Osteoblast (primary cell): ENCODE measurements around the gene DNAJB13. TPM values are rescaled to one million over a fixed set of nuclear protein-coding genes. Genes with fewer than 3 reads are reported as not detected.

Experiments
- DNase-seq: peaks from one replicate; pipeline ENCODE4 v3.0.0; 2011; ENCODE audit warnings: low spot score, mixed read lengths; ENCODE audit not compliant: insufficient read length; ENCODE audit errors: missing footprints
- H2AFZ ChIP-seq: 2 replicates; pipeline ENCODE4 v1.6.0; 2011; ENCODE audit warnings: mild to moderate bottlenecking, low read length
- H3K27ac ChIP-seq: 2 replicates; pipeline ENCODE4 v1.5.1; 2011; ENCODE audit warnings: mild to moderate bottlenecking, low read depth, low read length, moderate library complexity
- H3K27me3 ChIP-seq: 2 replicates; pipeline ENCODE4 v1.6.0; 2012; ENCODE audit warnings: mild to moderate bottlenecking, control low read depth, inconsistent platforms, low read length, moderate library complexity; ENCODE audit not compliant: insufficient read depth
- H3K36me3 ChIP-seq: 2 replicates; pipeline ENCODE4 v1.5.1; 2011; ENCODE audit warnings: mild to moderate bottlenecking, low read length, control low read depth, moderate library complexity; ENCODE audit not compliant: insufficient read depth
- H3K4me1 ChIP-seq: 2 replicates; pipeline ENCODE4 v1.5.1; 2011; ENCODE audit warnings: mild to moderate bottlenecking, low read length, control low read depth, moderate library complexity; ENCODE audit not compliant: insufficient read depth
- H3K4me2 ChIP-seq: 2 replicates; pipeline ENCODE4 v1.6.0; 2011; ENCODE audit warnings: mild to moderate bottlenecking, low read length; ENCODE audit not compliant: insufficient read depth
- H3K4me3 ChIP-seq: fragments of 200-600 bp; sonication (generic); 3 replicates; pipeline ENCODE4 v1.5.1; 2012; ENCODE audit warnings: mild to moderate bottlenecking, low read length, inconsistent platforms; ENCODE audit not compliant: insufficient read depth
- H3K79me2 ChIP-seq: 2 replicates; pipeline ENCODE4 v1.6.0; 2012; ENCODE audit warnings: mild to moderate bottlenecking, low read length, control low read depth, inconsistent platforms; ENCODE audit not compliant: insufficient read depth
- H3K9me3 ChIP-seq: 2 replicates; pipeline ENCODE4 v1.5.1; 2011; ENCODE audit warnings: low read depth, low read length, control low read depth
- H4K20me1 ChIP-seq: 2 replicates; pipeline ENCODE4 v1.6.0; 2012; ENCODE audit warnings: mild to moderate bottlenecking, low read length, control low read depth; ENCODE audit not compliant: insufficient read depth
- CTCF ChIP-seq: IDR thresholded peaks from 2 replicates; pipeline ENCODE4 v1.5.1; 2011; ENCODE audit warnings: mild to moderate bottlenecking, low read depth, low read length, moderate library complexity; ENCODE audit errors: extremely low read depth
- total RNA-seq: library from RNA; depleted of rRNA; stranded (reverse); fragments of >200 nt; gene quantifications from 2 replicates; pipeline ENCODE4 v1.2.3, GENCODE V29; 2012

Gene DNAJB13
- total RNA-seq, 1 donor = not detected

DNA sequence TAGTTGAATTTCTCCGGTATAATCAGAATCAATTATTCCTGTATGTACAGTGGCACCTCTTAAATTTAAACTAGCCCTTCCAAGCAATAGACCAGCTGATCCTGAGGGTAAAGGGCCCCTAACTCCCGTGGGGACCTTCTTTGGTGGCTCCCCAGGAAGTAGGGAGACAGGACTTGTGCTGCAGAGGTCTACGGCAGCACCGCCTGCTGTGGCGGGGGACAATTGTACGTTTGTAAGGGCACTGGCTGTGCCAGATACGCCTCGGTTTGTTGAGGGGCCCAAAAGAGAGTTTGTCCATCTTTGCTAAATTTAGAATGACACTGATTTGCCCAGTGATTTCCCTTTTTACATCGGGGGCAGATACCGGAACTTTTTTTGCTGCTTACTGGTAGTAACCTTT is 5.9 kb upstream of the DNAJB13 start:
- no peaks in the 10 kb centered on the region for H3K79me2 ChIP-seq
- no peak for TF ChIP-seq CTCF
- no peak overlapping the region for H2AFZ ChIP-seq
- no peaks in the 10 kb centered on the region for H3K36me3 ChIP-seq
- peaks cover 3% of the 10 kb centered on the region for H3K9me3 ChIP-seq
- no peak for DNase-seq
- H3K4me1 ChIP-seq = no peaks in the 10 kb centered on the region
- no peaks in the 10 kb centered on the region for H3K27me3 ChIP-seq
- H3K4me3 ChIP-seq = no peak overlapping the region
- H3K4me2 ChIP-seq = no peak overlapping the region
- no peak overlapping the region for H3K27ac ChIP-seq
- H4K20me1 ChIP-seq = no peaks in the 10 kb centered on the region

- DNase-seq = no peak
- TF ChIP-seq CTCF = no peak
- no peaks in the 10 kb centered on the region for H3K79me2 ChIP-seq
- no peaks in the 10 kb centered on the region for H4K20me1 ChIP-seq
- H3K4me2 ChIP-seq = no peak overlapping the region
- no peaks in the 10 kb centered on the region for H3K4me1 ChIP-seq
- H3K27ac ChIP-seq = no peak overlapping the region
- no peaks in the 10 kb centered on the region for H3K27me3 ChIP-seq
- H3K36me3 ChIP-seq = no peaks in the 10 kb centered on the region
- H3K9me3 ChIP-seq = peaks cover 3% of the 10 kb centered on the region
- no peak overlapping the region for H3K4me3 ChIP-seq
- no peak overlapping the region for H2AFZ ChIP-seq
These were observed 5.4 kb upstream of the DNAJB13 start for GRCh38 chr11:73945396-73945795.

- DNase-seq = no peak
- H3K27me3 ChIP-seq = no peaks in the 10 kb centered on the region
- no peaks in the 10 kb centered on the region for H4K20me1 ChIP-seq
- peaks cover 3% of the 10 kb centered on the region for H3K9me3 ChIP-seq
- no peak overlapping the region for H3K4me3 ChIP-seq
- H3K79me2 ChIP-seq = no peaks in the 10 kb centered on the region
- H3K4me2 ChIP-seq = no peak overlapping the region
- no peak overlapping the region for H3K27ac ChIP-seq
- H2AFZ ChIP-seq = no peak overlapping the region
- no peaks in the 10 kb centered on the region for H3K4me1 ChIP-seq
- TF ChIP-seq CTCF = no peak
- no peaks in the 10 kb centered on the region for H3K36me3 ChIP-seq
These were observed 3.9 kb upstream of the DNAJB13 start for GRCh38 chr11:73946798-73947458.

GRCh38 chr11:73949246-73949645 is 1.6 kb upstream of the DNAJB13 start:
- H3K4me1 ChIP-seq = no peaks in the 10 kb centered on the region
- DNase-seq = no peak
- H3K27me3 ChIP-seq = no peaks in the 10 kb centered on the region
- no peak overlapping the region for H2AFZ ChIP-seq
- H4K20me1 ChIP-seq = no peaks in the 10 kb centered on the region
- H3K9me3 ChIP-seq = peaks cover 3% of the 10 kb centered on the region
- H3K27ac ChIP-seq = no peak overlapping the region
- no peak for TF ChIP-seq CTCF
- H3K79me2 ChIP-seq = no peaks in the 10 kb centered on the region
- no peaks in the 10 kb centered on the region for H3K36me3 ChIP-seq
- no peak overlapping the region for H3K4me2 ChIP-seq
- H3K4me3 ChIP-seq = no peak overlapping the region
